HL-60/S4 (cell line): Measurements from ENCODE around the gene RPGRIP1.
"Not testable (repeated sequence)": the region's sequence is repeated elsewhere in the genome, so short reads cannot be mapped to it uniquely, and the experiment has no call there.

Source experiments
- in situ Hi-C: fragments of 300-500 bp; cut with MboI; formaldehyde crosslinking; loops from 2 replicates; pipeline ENCODE4 v1.14.3; 2022; ENCODE audit warnings: low sequenced_read_pairs

Gene RPGRIP1

GRCh38 chr14:21279783-21280182, at the start of gene RPGRIP1:
RPGRIP1 (plus strand) TSS chr14:21280083; CDS start chr14:21287977, 7,894 bp downstream.
- in situ Hi-C loops = no loop called here

- in situ Hi-C loops = no loop called here
Observed at GRCh38 chr14:21231020-21231652, 48.7 kb upstream of the RPGRIP1 start.

GRCh38 chr14:21233457-21234076, 46.3 kb upstream of the RPGRIP1 start:
- in situ Hi-C loops = no loop called here

GRCh38 chr14:21234112-21234511, 45.8 kb upstream of the RPGRIP1 start:
- in situ Hi-C loops = no loop called here

- in situ Hi-C loops = no loop called here
Observed at GRCh38 chr14:21236948-21237797, 42.7 kb upstream of the RPGRIP1 start.

- in situ Hi-C loops = no loop called here
Observed at GRCh38 chr14:21238823-21239518, 40.9 kb upstream of the RPGRIP1 start.

- in situ Hi-C loops = no loop called here
Observed at GRCh38 chr14:21240417-21240816, 39.5 kb upstream of the RPGRIP1 start.

- in situ Hi-C loops = no loop called here
Observed at GRCh38 chr14:21241218-21241819, 38.6 kb upstream of the RPGRIP1 start.

- in situ Hi-C loops = no loop called here
Observed at GRCh38 chr14:21244544-21244943, 35.3 kb upstream of the RPGRIP1 start.

GRCh38 chr14:21245813-21246212, 34.1 kb upstream of the RPGRIP1 start:
- in situ Hi-C loops = no loop called here

GRCh38 chr14:21248338-21248737, 31.5 kb upstream of the RPGRIP1 start:
- in situ Hi-C loops = no loop called here

- in situ Hi-C loops = no loop called here
Observed at GRCh38 chr14:21248739-21249411, 31.0 kb upstream of the RPGRIP1 start.

- in situ Hi-C loops = no loop called here
Observed at GRCh38 chr14:21251215-21251614, 28.7 kb upstream of the RPGRIP1 start.

- in situ Hi-C loops = no loop called here
Observed at GRCh38 chr14:21252149-21252548, 27.7 kb upstream of the RPGRIP1 start.

- in situ Hi-C loops = no loop called here
Observed at GRCh38 chr14:21255385-21256101, 24.3 kb upstream of the RPGRIP1 start.

- in situ Hi-C loops = not testable (repeated sequence)
Observed at GRCh38 chr14:21256102-21256447, 23.8 kb upstream of the RPGRIP1 start.

- in situ Hi-C loops = no loop called here
Observed at GRCh38 chr14:21256539-21257393, 23.1 kb upstream of the RPGRIP1 start.

- in situ Hi-C loops = no loop called here
Observed at GRCh38 chr14:21257394-21257909, 22.4 kb upstream of the RPGRIP1 start.
